Upper lobe of left lung (tissue), 6 donors: Measurements from ENCODE around the gene COL4A6. TPM values are rescaled to one million over a fixed set of nuclear protein-coding genes. Genes with fewer than 3 reads are reported as not detected.

Experiments
- ATAC-seq, 2 donors: fragments of 200-7000 bp; cut with Tn5 transposase; one replicate each; pipeline ENCODE4 v1.9.1; 2022; ENCODE audit warnings: mild to moderate bottlenecking in 2 of 2, moderate library complexity in 2 of 2; ENCODE audit not compliant: low FRiP score in 2 of 2
- DNase-seq, 2 donors: peaks; one replicate each; pipeline ENCODE4 v3.0.0-alpha.2; 2019 to 2020
- H3K27ac ChIP-seq, 4 donors: fragments of 200-600 bp; sonication (generic); one replicate each; pipeline ENCODE4 v1.5.1; 2016 to 2019
- H3K27me3 ChIP-seq, 4 donors: fragments of 200-600 bp; sonication (generic); one replicate each; pipeline ENCODE4 v1.5.1; 2017 to 2019
- H3K36me3 ChIP-seq, 4 donors: fragments of 200-600 bp; sonication (generic); one replicate each; pipeline ENCODE4 v1.5.1; 2016 to 2019
- H3K4me1 ChIP-seq, 4 donors: fragments of 200-600 bp; sonication (generic); one replicate each; pipeline ENCODE4 v1.5.1; 2018 to 2019
- H3K4me3 ChIP-seq, 4 donors: fragments of 200-600 bp; sonication (generic); one replicate each; pipeline ENCODE4 v1.5.1; 2017 to 2019; ENCODE audit warnings: mild to moderate bottlenecking in 2 of 4, moderate library complexity in 1 of 4
- H3K9me3 ChIP-seq, 4 donors: fragments of 200-600 bp; sonication (generic); one replicate each; pipeline ENCODE4 v1.5.1; 2018 to 2019
- CTCF ChIP-seq, 6 experiments: fragments of 450-650 bp in 4 of 6; fragments of 200-600 bp in 2 of 6; sonication (generic) in 2 of 6; IDR thresholded peaks; one replicate each; pipeline ENCODE4 v1.5.1; 2016 to 2019; ENCODE audit warnings: antibody characterized with exemption in 6 of 6
- EP300 ChIP-seq, 4 donors: sonication (generic); formaldehyde crosslinking; IDR thresholded peaks; one replicate each; pipeline ENCODE4 v1.5.1; 2017; ENCODE audit warnings: antibody characterized with exemption in 4 of 4, control low read depth in 2 of 4
- POLR2A ChIP-seq, 4 donors: fragments of 450-650 bp; IDR thresholded peaks; one replicate each; pipeline ENCODE4 v1.5.1; 2016 to 2017; ENCODE audit warnings: antibody characterized with exemption in 4 of 4, mild to moderate bottlenecking in 2 of 4
- POLR2AphosphoS5 ChIP-seq, 2 donors: sonication (generic); formaldehyde crosslinking; IDR thresholded peaks; one replicate each; pipeline ENCODE4 v1.5.1; 2017; ENCODE audit warnings: antibody characterized with exemption in 2 of 2
- WGBS, 2 donors: methylation state at CpG; one replicate each; pipeline ENCODE4 v1.1.5; 2017 to 2018; 5-methylcytosine and 5-hydroxymethylcytosine counted together
- total RNA-seq, 6 donors: library from RNA; depleted of rRNA in 4 of 6; stranded (reverse); fragments of >200 nt in 4 of 6; gene quantifications; one replicate each; pipeline versions ENCODE4 v1.1.0 to v1.2.1, GENCODE V29; 2016 to 2021
- donor health status: DM: no; HTN: no; CAD: no; lungs with moderate emphysema.
- donor health status: DM: no; HTN: yes; CAD: no; lungs with severe emphysema.

COL4A6 gene
- total RNA-seq, 6 donors from 2014 or later, result 0.52 to 3.8 (median 2.2) TPM

- no peak for ATAC-seq
- no peak overlapping the region for H3K27ac ChIP-seq
- no peak for TF ChIP-seq EP300 (IDR thresholded peaks at IDR 0.05)
- no peak for TF ChIP-seq POLR2AphosphoS5 (IDR thresholded peaks at IDR 0.05)
- TF ChIP-seq POLR2A (IDR thresholded peaks at IDR 0.05), result no peak
- DNase-seq, result no peak
- H3K4me1 ChIP-seq, result no peaks in the 10 kb centered on the region
- no peak overlapping the region for H3K4me3 ChIP-seq
- no peaks in the 10 kb centered on the region for H3K36me3 ChIP-seq
- 70 to 100% methylated on average over 2 to 6 of the region's 6 CpGs for WGBS, 2 donors
- no peaks in the 10 kb centered on the region for H3K9me3 ChIP-seq
- no peaks in the 10 kb centered on the region for H3K27me3 ChIP-seq
Measured at GRCh38 chrX:108245462-108245861, 192.8 kb downstream of the COL4A6 start.

GRCh38 chrX:108235986-108236385 lies 202.2 kb downstream of the COL4A6 start:
- 50 to 82% methylated on average over 3 to 4 of the region's 4 CpGs for WGBS, 2 donors
- ATAC-seq, result no peak
- H3K27me3 ChIP-seq, result no peaks in the 10 kb centered on the region

GRCh38 chrX:108230574-108230973 lies 207.6 kb downstream of the COL4A6 start:
- WGBS, 2 donors, result 68 to 100% methylated on average over 1 of the region's 1 CpG
- Histone ChIP-seq H3K27ac (no peak overlapping the region), H3K4me3 (no peak overlapping the region), H3K27me3 (no peaks in the 10 kb centered on the region), H3K36me3 (no peaks in the 10 kb centered on the region), H3K9me3 (no peaks in the 10 kb centered on the region), H3K4me1 (no peaks in the 10 kb centered on the region)
- TF ChIP-seq EP300 (IDR thresholded peaks at IDR 0.05), result no peak
- no peak for TF ChIP-seq POLR2AphosphoS5 (IDR thresholded peaks at IDR 0.05)
- TF ChIP-seq POLR2A (IDR thresholded peaks at IDR 0.05), result no peak
- TF ChIP-seq CTCF (IDR thresholded peaks at IDR 0.05), result no peak
- ATAC-seq (no peak), DNase-seq (no peak)

More at GRCh38 chrX:108235986-108236385, 202.2 kb downstream of the COL4A6 start:
- Histone ChIP-seq H3K4me3 (no peak overlapping the region), H3K9me3 (no peaks in the 10 kb centered on the region), H3K4me1 (no peaks in the 10 kb centered on the region), H3K27ac (no peak overlapping the region), H3K36me3 (no peaks in the 10 kb centered on the region)
- TF ChIP-seq CTCF (IDR thresholded peaks at IDR 0.05), result no peak
- no peak for TF ChIP-seq EP300 (IDR thresholded peaks at IDR 0.05)
- TF ChIP-seq POLR2A (IDR thresholded peaks at IDR 0.05), result no peak
- no peak for TF ChIP-seq POLR2AphosphoS5 (IDR thresholded peaks at IDR 0.05)
- DNase-seq, result no peak

- WGBS, 2 donors, result 17% methylated on average over 10 to 11 of the region's 11 CpGs
- TF ChIP-seq EP300 (IDR thresholded peaks at IDR 0.05) (no peak), POLR2A (IDR thresholded peaks at IDR 0.05) (no peak), POLR2AphosphoS5 (IDR thresholded peaks at IDR 0.05) (no peak), CTCF (IDR thresholded peaks at IDR 0.05) (peak; percentile 22 to 43 (median 38))
- DNase-seq (no peak), ATAC-seq (no peak)
- Histone ChIP-seq H3K27me3 (no peaks in the 10 kb centered on the region), H3K4me1 (peaks cover 0 to 4% (median 0%) of the 10 kb centered on the region in 4 donors), H3K4me3 (no peak overlapping the region), H3K27ac (no peak overlapping the region), H3K9me3 (no peaks in the 10 kb centered on the region), H3K36me3 (no peaks in the 10 kb centered on the region)
Measured at GRCh38 chrX:108224727-108225621, 213.2 kb downstream of the COL4A6 start.

GRCh38 chrX:108224218-108224617 lies 214.0 kb downstream of the COL4A6 start:
- H3K27me3 ChIP-seq, result no peaks in the 10 kb centered on the region
- DNase-seq (no peak), ATAC-seq (no peak)
- no peak for TF ChIP-seq POLR2AphosphoS5 (IDR thresholded peaks at IDR 0.05)
- TF ChIP-seq EP300 (IDR thresholded peaks at IDR 0.05), result no peak
- TF ChIP-seq CTCF (IDR thresholded peaks at IDR 0.05), result no peak
- H3K9me3 ChIP-seq, result no peaks in the 10 kb centered on the region
- no peak overlapping the region for H3K27ac ChIP-seq
- no peaks in the 10 kb centered on the region for H3K36me3 ChIP-seq
- peaks cover 0 to 4% (median 0%) of the 10 kb centered on the region in 4 donors for H3K4me1 ChIP-seq
- no peak overlapping the region for H3K4me3 ChIP-seq
- 86% methylated on average over 2 of the region's 2 CpGs; no CpG with 5 or more reads in 1 of the 2 donors for WGBS, 2 donors
